ES-I3 (cell line): Measurements from ENCODE around the gene CELF5.
A peak's percentile ranks its signal among the peaks of the same experiment; 100 is the strongest.
"Not testable (repeated sequence)": the region's sequence is repeated elsewhere in the genome, so short reads cannot be mapped to it uniquely, and the experiment has no call there.

Source experiments
- H3K36me3 ChIP-seq: 2 replicates; pipeline ENCODE4 v1.6.1; 2013; ENCODE audit warnings: mild to moderate bottlenecking, low read length, control low read depth, moderate library complexity; ENCODE audit not compliant: insufficient read depth
- H3K4me1 ChIP-seq: 2 replicates; pipeline ENCODE4 v1.6.1; 2013; ENCODE audit warnings: mild to moderate bottlenecking, control low read depth, low read length; ENCODE audit not compliant: insufficient read depth
- H3K9ac ChIP-seq: 2 replicates; pipeline ENCODE4 v1.6.1; 2013; ENCODE audit warnings: low read depth, mild to moderate bottlenecking, low read length, moderate library complexity
- H3K9me3 ChIP-seq: 2 replicates; pipeline ENCODE4 v1.6.1; 2013; ENCODE audit warnings: mild to moderate bottlenecking, low read length, moderate library complexity; ENCODE audit not compliant: control insufficient read depth, insufficient read depth

CELF5 gene

DNA sequence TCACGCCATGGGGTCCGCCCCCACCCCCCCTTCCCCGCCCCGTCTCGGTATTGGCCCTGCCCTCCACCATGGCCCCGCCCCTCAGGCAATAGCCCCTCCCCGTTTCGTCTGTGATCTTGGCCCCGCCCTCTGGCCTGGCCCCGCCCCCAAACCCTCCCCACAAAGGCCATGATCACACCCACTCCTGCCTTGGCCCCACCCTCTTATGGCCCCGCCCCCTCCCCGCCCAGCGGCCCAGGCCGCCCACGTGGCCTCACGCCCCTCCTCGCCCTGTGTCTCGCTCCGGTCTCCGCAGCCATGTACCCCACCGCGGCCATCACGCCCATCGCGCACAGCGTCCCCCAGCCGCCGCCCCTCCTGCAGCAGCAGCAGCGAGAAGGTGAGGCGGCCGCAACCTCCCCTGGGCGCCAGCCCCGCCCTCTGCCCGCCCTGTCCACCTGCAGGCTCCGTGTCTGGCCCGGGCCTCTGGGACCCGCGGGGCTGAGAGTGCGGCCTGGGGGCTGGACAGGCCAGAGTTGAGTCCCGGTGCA is 61.3 kb downstream of the CELF5 start:
- Histone ChIP-seq H3K4me1 (peaks cover 4% of the 10 kb centered on the region; the same call in 1 of the 2 replicates), H3K36me3 (no peaks in the 10 kb centered on the region), H3K9ac (peak overlapping the region; percentile 75; the same call in 1 of the 2 replicates), H3K9me3 (no peaks in the 10 kb centered on the region)

DNA sequence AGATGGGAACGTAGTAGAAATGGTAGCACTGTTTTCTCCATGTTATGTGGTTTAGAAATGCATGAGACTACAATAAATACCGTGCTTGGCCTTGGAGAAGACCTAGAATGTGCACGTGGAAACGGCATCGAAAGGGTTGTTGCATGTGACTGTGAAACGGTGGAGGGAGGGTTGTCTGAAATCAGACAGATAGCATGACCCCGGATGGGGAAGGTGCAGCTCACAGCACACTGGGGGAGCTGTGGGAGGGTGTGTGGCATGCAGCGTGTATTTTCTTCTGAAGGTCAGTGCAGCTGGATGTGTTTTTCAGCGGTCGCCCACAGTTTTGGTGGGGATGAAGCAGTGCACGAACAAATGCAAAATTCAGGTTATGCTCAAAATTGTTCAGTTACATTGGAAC is 63.4 kb downstream of the CELF5 start:
- Histone ChIP-seq H3K4me1 (peaks cover 4% of the 10 kb centered on the region; the same call in 1 of the 2 replicates), H3K9ac (no peak overlapping the region), H3K36me3 (no peaks in the 10 kb centered on the region), H3K9me3 (no peaks in the 10 kb centered on the region)

DNA sequence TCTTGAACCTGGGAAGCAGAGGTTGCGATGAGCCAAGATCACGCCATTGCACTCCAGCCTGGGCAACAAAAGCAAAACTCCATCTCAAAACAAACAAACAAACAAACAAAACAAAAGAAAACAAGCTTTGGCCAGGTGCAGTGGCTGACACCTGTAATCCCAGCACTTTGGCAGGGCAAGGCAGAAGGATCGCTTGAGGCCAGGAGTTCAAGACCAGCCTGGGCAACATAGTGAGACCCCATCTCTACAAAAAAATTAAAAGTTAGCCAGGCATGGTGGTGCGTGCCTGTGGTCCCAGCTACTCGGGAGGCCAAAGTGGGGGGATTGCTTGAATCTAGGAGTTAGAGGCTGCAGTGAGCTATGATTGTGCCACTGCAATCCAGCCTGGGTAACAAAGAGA is 64.0 kb downstream of the CELF5 start:
- H3K36me3 ChIP-seq, H3K4me1 ChIP-seq, H3K9ac ChIP-seq, H3K9me3 ChIP-seq: not testable (repeated sequence)

DNA sequence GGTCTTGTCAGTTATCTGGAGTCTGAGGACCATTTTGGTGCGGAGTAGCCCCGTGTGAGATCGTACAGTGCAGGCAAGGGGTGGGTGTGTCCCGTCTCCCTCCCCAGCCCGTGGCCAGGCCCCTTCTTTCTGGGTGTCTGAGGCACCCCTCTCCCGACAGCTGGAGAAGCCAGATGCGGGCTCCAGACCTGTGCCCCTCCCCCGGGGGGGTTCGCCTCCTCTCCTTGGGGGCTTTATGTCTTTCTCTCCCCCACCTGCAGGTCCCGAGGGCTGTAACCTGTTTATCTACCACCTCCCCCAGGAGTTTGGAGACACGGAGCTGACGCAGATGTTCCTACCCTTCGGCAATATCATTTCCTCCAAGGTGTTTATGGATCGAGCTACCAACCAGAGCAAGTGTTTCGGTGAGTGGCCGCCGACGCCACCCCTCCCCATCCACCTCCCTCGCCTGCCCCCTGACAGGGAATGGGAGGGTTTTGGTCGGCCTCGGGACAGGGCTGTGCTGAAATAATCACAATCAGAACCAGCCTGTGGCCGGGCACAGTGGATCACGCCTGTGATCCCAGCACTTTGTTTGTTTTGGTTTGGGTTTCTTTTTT is 65.6 kb downstream of the CELF5 start:
- H3K9ac ChIP-seq: peak overlapping the region; percentile 17; the same call in 1 of the 2 replicates
- no peaks in the 10 kb centered on the region for H3K9me3 ChIP-seq
- no peaks in the 10 kb centered on the region for H3K4me1 ChIP-seq
- no peaks in the 10 kb centered on the region for H3K36me3 ChIP-seq

DNA sequence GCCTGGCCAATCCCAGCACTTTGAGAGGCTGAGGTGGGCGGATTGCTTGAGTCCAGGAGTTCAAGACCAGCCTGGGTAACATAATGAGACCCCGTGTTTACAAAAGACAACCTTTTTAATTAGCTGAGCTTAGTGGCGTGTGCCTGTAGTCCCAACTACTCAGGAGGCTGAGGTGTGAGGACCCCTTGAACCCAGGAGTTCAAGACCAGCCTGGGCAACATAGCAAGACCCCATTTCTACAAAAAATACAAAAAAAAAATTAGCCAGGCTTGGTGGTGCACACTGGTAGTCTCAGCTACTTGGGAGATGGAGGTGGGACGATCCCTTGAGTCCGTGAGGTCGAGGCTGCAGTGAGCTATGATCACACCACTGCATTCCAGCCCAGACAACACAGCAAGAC is 66.4 kb downstream of the CELF5 start:
- not testable (repeated sequence) for H3K36me3 ChIP-seq, H3K9ac ChIP-seq, H3K9me3 ChIP-seq, H3K4me1 ChIP-seq

DNA sequence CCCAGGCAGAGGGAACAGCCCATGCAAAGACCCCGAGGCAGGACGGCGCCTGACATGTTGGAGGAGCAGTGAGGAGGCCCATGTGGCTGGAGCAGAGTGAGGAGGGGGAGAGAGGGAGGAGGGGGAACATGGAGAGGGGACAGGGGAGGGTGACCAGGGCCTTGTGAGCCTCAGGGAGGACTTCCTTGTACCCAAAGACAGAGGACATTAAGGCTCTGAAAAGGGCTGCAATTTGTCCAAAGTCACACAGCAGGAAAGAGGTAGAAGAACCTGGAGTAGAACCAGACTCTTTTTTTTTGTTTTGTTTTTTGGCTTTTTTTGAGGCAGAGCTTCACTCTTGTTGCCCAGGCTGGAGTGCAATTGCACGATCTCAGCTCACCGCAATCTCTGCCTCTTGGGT is 67.2 kb downstream of the CELF5 start:
- Histone ChIP-seq H3K36me3 (no peaks in the 10 kb centered on the region), H3K9ac (no peak overlapping the region), H3K9me3 (no peaks in the 10 kb centered on the region), H3K4me1 (no peaks in the 10 kb centered on the region)

DNA sequence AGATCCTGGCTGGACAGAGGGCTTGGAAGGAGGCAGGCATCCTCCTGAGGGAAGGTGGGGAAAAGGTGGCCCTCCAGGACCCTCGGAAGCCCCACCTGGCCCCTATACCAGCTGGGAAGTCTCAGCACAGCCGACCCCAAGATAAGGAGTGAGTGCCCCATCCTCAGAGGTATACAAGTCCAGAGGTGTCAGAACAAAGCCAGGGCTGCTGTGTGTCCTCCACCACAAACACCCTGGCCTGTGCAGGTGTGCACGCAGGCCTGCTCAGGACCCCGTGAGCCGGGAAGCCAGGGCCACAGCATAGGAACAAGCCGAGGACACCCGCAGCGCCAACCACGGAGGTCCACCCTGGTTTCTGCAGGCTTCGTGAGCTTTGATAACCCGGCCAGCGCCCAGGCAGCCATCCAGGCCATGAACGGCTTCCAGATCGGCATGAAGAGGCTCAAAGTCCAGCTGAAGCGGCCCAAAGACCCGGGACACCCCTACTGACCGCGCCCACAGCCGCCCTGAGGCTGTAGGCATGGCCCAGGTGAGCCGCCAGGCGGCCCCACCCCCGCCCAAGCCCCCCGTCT is 68.6 kb downstream of the CELF5 start:
- Histone ChIP-seq H3K9ac (no peak overlapping the region), H3K4me1 (no peaks in the 10 kb centered on the region), H3K9me3 (no peaks in the 10 kb centered on the region), H3K36me3 (no peaks in the 10 kb centered on the region)

DNA sequence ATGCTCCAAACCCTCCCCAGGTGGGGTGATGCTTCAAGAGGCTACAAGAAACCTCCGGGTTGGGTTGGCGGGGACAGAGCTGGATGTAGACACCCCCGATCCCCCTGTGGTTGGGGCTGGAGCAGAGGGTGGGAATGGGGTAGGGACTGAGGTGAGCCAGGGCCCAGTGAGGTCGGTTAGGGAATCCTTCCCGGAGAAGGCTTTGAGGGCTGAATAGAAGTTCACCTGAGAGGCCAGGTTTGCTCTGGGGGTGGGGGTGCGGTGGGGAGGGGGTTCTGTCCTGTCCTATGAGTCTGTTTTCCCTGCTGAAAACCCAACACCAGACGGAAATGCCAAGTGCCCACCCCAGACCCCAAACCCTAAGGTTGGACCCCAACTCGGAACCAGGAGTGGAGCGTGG is 69.1 kb downstream of the CELF5 start:
- no peak overlapping the region for H3K9ac ChIP-seq

DNA sequence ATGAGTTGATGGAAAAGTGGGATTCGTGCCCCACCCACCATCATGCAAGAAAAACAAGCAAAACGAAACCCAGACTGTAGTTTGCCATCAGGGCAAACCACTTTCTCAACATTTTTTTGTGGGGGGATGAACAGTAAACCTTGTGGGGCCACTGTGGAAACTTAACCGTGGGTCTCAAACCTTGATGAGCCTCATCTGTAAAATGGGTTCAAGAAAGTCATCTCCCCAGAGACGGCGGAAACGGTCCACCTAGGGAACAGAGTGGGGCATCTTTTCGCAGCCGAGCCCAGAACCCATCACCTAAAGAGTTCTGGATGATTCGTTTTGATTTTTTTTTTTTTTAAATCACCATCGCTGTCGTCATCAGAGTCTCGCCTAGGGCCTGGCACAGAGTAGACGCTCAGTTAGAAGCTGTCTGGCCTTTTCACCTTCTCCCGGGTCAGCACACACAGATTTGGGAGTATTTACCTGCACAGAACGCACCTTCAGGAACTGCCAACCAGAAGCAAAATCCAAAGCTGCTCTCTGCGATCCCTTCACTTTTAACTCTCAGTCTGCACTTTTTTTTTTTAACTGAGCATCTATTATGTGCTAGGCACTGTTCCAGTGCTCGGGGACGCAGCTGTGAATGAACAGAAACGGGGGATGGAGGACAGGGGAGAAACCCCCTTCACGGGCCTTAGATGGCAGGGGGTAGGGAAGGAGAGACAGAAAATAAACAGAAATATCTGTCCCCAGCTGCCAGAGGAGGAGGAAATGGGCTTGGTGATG is 69.8 kb downstream of the CELF5 start:
- no peaks in the 10 kb centered on the region for H3K36me3 ChIP-seq
- no peaks in the 10 kb centered on the region for H3K9me3 ChIP-seq
- H3K4me1 ChIP-seq: no peaks in the 10 kb centered on the region
- no peak overlapping the region for H3K9ac ChIP-seq

More for the DNA sequence above, 69.1 kb downstream of the CELF5 start:
- Histone ChIP-seq H3K9me3 (no peaks in the 10 kb centered on the region), H3K4me1 (no peaks in the 10 kb centered on the region), H3K36me3 (no peaks in the 10 kb centered on the region)

DNA sequence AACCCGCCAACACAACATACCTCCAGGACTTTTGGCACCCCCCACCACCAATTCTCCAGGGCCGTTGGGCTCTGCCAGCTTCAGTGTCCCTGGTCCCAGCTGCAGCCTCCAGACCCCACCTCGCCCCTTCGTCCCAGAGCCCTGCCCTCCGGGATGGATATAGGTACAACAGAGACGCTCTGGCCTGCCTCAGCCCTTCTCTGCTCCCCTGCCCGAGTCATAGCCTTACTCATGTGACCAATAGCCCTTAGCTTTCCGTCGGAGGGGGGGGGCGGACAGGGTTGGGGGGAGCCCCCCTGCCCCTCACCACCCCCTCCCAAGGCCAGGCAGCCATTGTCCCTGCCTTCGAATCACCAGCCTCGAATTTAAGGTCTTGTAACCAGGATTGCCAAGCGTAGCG is 71.1 kb downstream of the CELF5 start:
- H3K9ac ChIP-seq: peak overlapping the region; percentile 45; the same call in 1 of the 2 replicates
- no peaks in the 10 kb centered on the region for H3K36me3 ChIP-seq
- no peaks in the 10 kb centered on the region for H3K4me1 ChIP-seq
- H3K9me3 ChIP-seq: no peaks in the 10 kb centered on the region

DNA sequence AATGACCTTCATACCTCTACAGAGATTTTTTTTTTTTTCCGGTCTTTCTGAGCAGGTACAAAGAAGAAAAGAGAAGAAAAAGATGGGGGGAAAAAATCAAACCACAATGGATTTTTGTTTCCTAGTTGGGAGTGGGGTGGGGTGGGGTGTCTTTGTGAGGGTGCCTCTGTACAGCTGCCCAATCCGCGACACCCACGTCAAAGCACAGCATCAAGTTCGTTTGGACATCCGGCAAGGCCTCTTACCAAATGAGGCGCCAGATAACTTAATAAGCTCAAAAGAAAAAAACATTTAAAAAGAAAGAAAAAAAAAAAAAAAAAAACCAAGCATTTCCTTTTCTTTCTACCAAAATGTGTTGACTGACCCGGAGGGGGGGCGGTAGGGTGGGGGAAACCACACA is 71.6 kb downstream of the CELF5 start:
- H3K36me3 ChIP-seq: no peaks in the 10 kb centered on the region
- peak overlapping the region; percentile 45; the same call in 1 of the 2 replicates for H3K9ac ChIP-seq
- no peaks in the 10 kb centered on the region for H3K9me3 ChIP-seq
- H3K4me1 ChIP-seq: no peaks in the 10 kb centered on the region

DNA sequence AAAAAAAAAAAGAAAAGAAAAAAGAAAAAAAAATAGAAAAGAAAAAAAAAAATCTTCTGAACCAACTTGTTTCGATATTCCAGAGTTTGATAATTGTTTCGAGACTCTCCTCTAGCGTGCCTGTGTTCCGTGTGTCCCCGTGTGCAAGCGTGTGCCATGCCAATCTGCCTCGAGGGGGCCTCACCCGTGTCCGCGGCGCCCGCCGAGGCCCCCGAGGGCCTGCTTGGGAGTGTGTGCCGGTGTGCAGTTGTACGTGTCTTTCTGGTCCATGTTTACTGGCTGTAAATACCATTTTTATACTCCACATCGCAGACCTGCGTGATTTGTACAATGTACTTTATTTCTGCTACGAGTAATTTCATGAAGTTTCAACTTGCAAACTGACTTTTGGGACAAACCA is 72.0 kb downstream of the CELF5 start:
- no peaks in the 10 kb centered on the region for H3K9me3 ChIP-seq
- H3K36me3 ChIP-seq: no peaks in the 10 kb centered on the region
- H3K4me1 ChIP-seq: no peaks in the 10 kb centered on the region
- H3K9ac ChIP-seq: no peak overlapping the region

DNA sequence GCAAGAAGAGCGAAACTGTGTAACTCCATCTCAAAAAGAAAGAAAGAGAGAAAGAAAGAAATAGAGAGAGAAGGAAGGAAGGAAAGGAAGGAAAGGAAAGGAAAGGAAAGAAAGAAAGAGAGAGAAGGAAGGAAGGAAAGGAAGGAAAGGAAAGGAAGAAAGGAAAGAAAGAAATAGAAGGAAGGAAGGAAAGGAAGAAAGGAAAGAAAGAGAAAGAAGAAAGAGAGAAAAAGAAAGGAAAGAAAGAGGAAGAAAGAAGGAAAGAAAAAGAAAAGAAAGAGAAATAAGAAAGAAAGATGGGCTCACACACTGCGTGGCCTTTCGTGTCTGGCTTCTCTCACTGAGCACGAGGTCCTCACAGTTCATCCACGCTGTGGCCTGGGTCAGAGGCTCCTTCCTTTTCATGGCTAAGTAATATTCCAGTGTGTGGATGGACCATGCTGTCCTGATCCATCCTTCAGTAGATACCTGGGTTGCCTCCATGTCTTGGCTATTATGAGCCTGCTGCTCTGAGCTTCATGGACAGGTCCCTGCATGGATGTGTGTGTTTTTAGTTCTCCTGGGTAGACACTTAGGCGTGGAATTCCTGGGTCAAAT is 74.5 kb downstream of the CELF5 start:
- Histone ChIP-seq H3K9ac (no peak overlapping the region), H3K36me3 (no peaks in the 10 kb centered on the region), H3K9me3 (peaks cover 4% of the 10 kb centered on the region), H3K4me1 (no peaks in the 10 kb centered on the region)

DNA sequence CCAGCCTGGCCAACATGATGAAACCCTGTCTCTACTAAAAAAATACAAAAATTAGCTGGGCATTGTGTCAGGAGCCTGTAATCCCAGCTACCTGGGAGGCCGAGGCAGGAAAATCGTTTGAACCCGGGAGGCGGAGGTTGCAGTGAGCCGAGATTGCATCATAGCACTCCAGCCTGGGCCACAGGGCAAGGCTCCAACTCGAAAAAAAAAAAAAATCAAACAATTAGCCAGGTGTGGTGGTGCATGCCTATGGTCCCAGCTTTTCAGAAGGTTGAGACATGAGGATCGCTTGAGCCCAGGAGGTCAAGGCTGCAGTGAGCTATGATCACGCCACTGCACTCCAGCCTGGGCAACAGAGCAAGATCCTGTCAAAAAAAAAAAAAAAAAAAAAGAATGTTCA is 76.1 kb downstream of the CELF5 start:
- not testable (repeated sequence) for H3K4me1 ChIP-seq, H3K9ac ChIP-seq, H3K36me3 ChIP-seq

More for the DNA sequence above, 76.1 kb downstream of the CELF5 start:
- not testable (repeated sequence) for H3K9me3 ChIP-seq
